ENCODE measurements around the gene HAGHL. TPM values are rescaled to one million over a fixed set of nuclear protein-coding genes. Genes with fewer than 3 reads are reported as not detected.
A peak's percentile ranks its signal among the peaks of the same experiment; 100 is the strongest.

The HAGHL gene
- total RNA-seq, 4 donors from 2014 or later, result 1.0 to 3.4 TPM; not detected in 2

DNA sequence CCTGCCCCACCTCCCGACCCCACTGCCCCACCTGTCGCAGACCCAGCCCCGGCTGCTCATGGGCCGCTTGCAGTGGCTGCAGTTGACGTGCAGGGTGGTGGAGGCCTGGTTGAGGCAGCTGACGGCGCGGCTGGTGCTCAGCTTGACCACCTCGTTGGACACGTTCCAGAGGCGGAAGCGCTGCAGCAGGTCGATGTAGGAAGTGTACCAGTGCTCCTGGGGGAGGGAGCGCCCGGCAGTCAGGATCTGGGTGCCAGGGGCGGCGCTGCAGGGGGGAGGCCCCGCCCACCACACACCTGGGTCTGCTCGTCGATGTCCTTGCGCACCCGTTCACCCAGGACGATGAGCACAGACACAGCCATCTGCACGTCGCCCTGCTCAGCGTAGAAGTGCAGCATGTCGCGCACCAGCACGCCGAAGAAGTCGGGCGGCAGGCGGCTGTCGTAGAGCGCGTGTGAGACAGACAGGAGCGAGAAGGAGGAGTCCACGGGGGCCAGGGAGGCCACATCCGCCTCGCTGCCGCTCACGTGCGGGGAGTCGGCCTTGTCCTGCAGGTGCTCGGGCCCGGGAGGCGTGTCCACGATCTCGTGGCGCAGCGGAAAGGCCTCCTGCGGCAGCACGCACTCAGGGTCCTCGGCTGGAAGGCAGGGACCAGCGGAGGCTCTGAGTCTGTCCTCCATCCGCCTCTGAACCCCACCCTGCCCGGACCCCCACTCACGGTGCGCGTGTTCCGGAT, 41.8 kb upstream of the HAGHL start:
- intact Hi-C loops (cut with DNase I; ENCODE audit: low total_unique reads), result no loop called here
- Histone ChIP-seq H3K36me3 (no peaks in the 10 kb centered on the region), H3K27me3 (no peaks in the 10 kb centered on the region), H3K4me1 (peaks cover 7 to 43% of the 10 kb centered on the region in 2 donors), H3K4me3 (peak overlapping the region; percentile 46 to 48), H3K9me3 (no peaks in the 10 kb centered on the region), H3K27ac (peak overlapping the region in 1 of 2 donors; percentile 70)
- DNase-seq, result peak in 1 of 2 donors; percentile 43
- TF ChIP-seq, protein P1, sequence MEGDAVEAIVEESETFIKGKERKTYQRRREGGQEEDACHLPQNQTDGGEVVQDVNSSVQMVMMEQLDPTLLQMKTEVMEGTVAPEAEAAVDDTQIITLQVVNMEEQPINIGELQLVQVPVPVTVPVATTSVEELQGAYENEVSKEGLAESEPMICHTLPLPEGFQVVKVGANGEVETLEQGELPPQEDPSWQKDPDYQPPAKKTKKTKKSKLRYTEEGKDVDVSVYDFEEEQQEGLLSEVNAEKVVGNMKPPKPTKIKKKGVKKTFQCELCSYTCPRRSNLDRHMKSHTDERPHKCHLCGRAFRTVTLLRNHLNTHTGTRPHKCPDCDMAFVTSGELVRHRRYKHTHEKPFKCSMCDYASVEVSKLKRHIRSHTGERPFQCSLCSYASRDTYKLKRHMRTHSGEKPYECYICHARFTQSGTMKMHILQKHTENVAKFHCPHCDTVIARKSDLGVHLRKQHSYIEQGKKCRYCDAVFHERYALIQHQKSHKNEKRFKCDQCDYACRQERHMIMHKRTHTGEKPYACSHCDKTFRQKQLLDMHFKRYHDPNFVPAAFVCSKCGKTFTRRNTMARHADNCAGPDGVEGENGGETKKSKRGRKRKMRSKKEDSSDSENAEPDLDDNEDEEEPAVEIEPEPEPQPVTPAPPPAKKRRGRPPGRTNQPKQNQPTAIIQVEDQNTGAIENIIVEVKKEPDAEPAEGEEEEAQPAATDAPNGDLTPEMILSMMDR (IDR thresholded peaks at IDR 0.05), result no peak
- TF ChIP-seq POLR2A (IDR thresholded peaks at IDR 0.05), result no peak

- Histone ChIP-seq H3K4me1 (peaks cover 7 to 42% of the 10 kb centered on the region in 2 donors), H3K27me3 (no peaks in the 10 kb centered on the region), H3K36me3 (no peaks in the 10 kb centered on the region), H3K27ac (no peak overlapping the region), H3K4me3 (no peak overlapping the region), H3K9me3 (no peaks in the 10 kb centered on the region)
- TF ChIP-seq POLR2A (IDR thresholded peaks at IDR 0.05), result no peak
- TF ChIP-seq, protein P1 (IDR thresholded peaks at IDR 0.05), result no peak
- no peak for DNase-seq
- intact Hi-C loops (cut with DNase I; ENCODE audit: low total_unique reads), result no loop called here
Observed at GRCh38 chr16:685967-686366, 40.9 kb upstream of the HAGHL start.

DNA sequence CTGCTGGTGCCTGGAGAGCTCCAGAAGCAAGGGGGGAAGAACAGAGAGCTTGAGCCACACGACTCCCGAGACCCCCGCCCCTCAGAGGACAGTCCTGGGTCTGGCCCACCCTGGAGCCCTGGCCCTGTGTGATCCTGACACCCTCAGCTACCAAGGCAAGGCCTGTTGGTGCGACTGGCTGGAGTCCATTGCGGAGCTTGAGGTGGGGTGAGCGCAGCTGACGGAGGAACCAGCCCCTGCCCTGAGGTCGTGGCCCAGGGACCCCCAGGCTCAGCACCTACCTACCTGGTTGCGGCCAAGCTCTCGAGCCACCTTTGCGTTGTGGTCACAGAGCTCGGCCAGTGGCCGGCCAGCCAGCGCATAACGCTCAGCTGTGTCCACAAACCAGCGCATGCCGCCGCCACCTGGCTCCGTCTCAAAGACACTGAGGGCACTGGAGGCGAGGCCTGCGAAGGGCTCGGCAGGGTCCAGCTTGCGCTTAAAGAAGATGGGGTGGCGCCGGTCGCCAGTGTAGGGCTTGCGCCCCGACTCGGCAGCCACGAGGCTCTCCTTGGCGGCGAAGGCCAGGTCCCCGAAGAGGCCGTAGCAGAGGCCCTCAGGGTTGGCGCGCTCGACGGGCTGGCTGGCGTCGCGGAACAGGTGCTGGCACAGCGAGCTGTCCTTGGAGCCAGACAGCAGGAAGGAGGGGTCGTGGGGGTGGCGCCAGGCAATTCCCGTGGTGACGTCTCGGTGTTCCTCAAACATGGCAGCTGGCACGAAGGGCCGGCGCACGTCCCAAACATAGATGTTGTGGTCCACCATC, 40.2 kb upstream of the HAGHL start:
- H3K4me1 ChIP-seq, result peaks cover 7 to 35% of the 10 kb centered on the region in 2 donors
- no peaks in the 10 kb centered on the region for H3K9me3 ChIP-seq
- no peaks in the 10 kb centered on the region for H3K36me3 ChIP-seq
- no peak overlapping the region for H3K27ac ChIP-seq
- TF ChIP-seq, protein P1 (IDR thresholded peaks at IDR 0.05), result no peak
- no peak for TF ChIP-seq POLR2A (IDR thresholded peaks at IDR 0.05)
- H3K27me3 ChIP-seq, result no peaks in the 10 kb centered on the region
- intact Hi-C loops (cut with DNase I; ENCODE audit: low total_unique reads), result no loop called here
- no peak overlapping the region for H3K4me3 ChIP-seq
- no peak for DNase-seq

- Histone ChIP-seq H3K4me3 (no peak overlapping the region), H3K27ac (no peak overlapping the region), H3K27me3 (no peaks in the 10 kb centered on the region), H3K36me3 (no peaks in the 10 kb centered on the region), H3K4me1 (peaks cover 7 to 30% of the 10 kb centered on the region in 2 donors), H3K9me3 (no peaks in the 10 kb centered on the region)
- TF ChIP-seq, protein P1 (IDR thresholded peaks at IDR 0.05), result no peak
- intact Hi-C loops (cut with DNase I; ENCODE audit: low total_unique reads), result no loop called here
- DNase-seq, result no peak
Observed at GRCh38 chr16:687499-687898, 39.4 kb upstream of the HAGHL start.

Data from uterus (tissue), 4 donors.